HepG2 (cell line): ENCODE measurements around the gene PRKN.

ENCODE experiments used
- DR1 ChIP-seq: sonication (generic); formaldehyde crosslinking; IDR thresholded peaks from 2 replicates; pipeline ENCODE4 v1.8.0; 2021; ENCODE audit warnings: mild to moderate bottlenecking, missing genetic modification reagents, inconsistent platforms
- FOXM1 ChIP-seq: sonication (generic); formaldehyde crosslinking; IDR thresholded peaks from 2 replicates; pipeline ENCODE4 v1.5.0; 2020; ENCODE audit warnings: missing genetic modification reagents
- JUN ChIP-seq: sonication (generic); formaldehyde crosslinking; IDR thresholded peaks from 2 replicates; pipeline ENCODE4 v1.4.0; 2020; ENCODE audit warnings: mild to moderate bottlenecking, missing genetic modification reagents
- KDM4B ChIP-seq: sonication (generic); formaldehyde crosslinking; IDR thresholded peaks from 2 replicates; pipeline ENCODE4 v1.4.0; 2020; ENCODE audit warnings: missing genetic modification reagents
- PTBP1 ChIP-seq: fragments of 200-400 bp; formaldehyde crosslinking; IDR thresholded peaks from 2 replicates; pipeline ENCODE4 v1.6.1; 2018; ENCODE audit warnings: low read length, low read depth; ENCODE audit not compliant: poor library complexity, severe bottlenecking
- TBP ChIP-seq: sonication (generic); formaldehyde crosslinking; IDR thresholded peaks from 2 replicates; pipeline ENCODE4 v1.5.0; 2020; ENCODE audit warnings: missing genetic modification reagents

GRCh38 chr6:161354956-161355355 is 1372.6 kb downstream of the PRKN start:
- TF ChIP-seq FOXM1 (CRISPR knock-in tag) (no peak), TBP (CRISPR knock-in tag) (no peak), KDM4B (CRISPR knock-in tag) (no peak), PTBP1 (no peak), JUN (CRISPR knock-in tag) (no peak), DR1 (CRISPR knock-in tag) (no peak)
